Thoracic aorta (tissue), 2 donors: ENCODE measurements around the gene GRID2IP. TPM values are rescaled to one million over a fixed set of nuclear protein-coding genes. Genes with fewer than 3 reads are reported as not detected.

Experiments used
- ATAC-seq: fragments of 150-250 bp; one replicate; pipeline ENCODE4 v1.8.0; 2017; ENCODE audit warnings: low read depth; ENCODE audit not compliant: insufficient number of reproducible peaks, low FRiP score
- DNase-seq: peaks from one replicate; pipeline ENCODE4 v3.0.0-alpha.2; 2020; ENCODE audit warnings: low spot score
- H3K27ac ChIP-seq, 2 donors: fragments of 200-600 bp; sonication (generic); 1 replicate in 1 of 2; 2 replicates in 1 of 2; pipeline ENCODE4 v1.5.1; 2016; ENCODE audit warnings: mild to moderate bottlenecking in 2 of 2, moderate library complexity in 2 of 2
- H3K27me3 ChIP-seq: fragments of 200-600 bp; sonication (generic); replicated peaks from 2 replicates; pipeline ENCODE4 v1.6.0; 2016; ENCODE audit warnings: mild to moderate bottlenecking; ENCODE audit not compliant: insufficient read depth
- H3K36me3 ChIP-seq: fragments of 200-600 bp; sonication (generic); one replicate; pipeline ENCODE4 v1.5.1; 2016
- H3K4me1 ChIP-seq, 2 donors: fragments of 200-600 bp; sonication (generic); 1 replicate in 1 of 2; 2 replicates in 1 of 2; pipeline versions ENCODE4 v1.5.1 to v1.6.0; 2016; ENCODE audit warnings: low read depth in 2 of 2, mild to moderate bottlenecking in 1 of 2; ENCODE audit not compliant: control insufficient read depth in 1 of 2
- H3K4me3 ChIP-seq: fragments of 200-600 bp; sonication (generic); 2 replicates; pipeline ENCODE4 v1.5.1; 2016; ENCODE audit warnings: mild to moderate bottlenecking
- H3K9me3 ChIP-seq: fragments of 200-600 bp; sonication (generic); 2 replicates; pipeline ENCODE4 v1.5.1; 2016
- CTCF ChIP-seq: fragments of 200-600 bp; sonication (generic); IDR thresholded peaks from one replicate; pipeline ENCODE4 v1.5.1; 2019; ENCODE audit warnings: antibody characterized with exemption
- total RNA-seq, 2 donors: library from RNA; depleted of rRNA; stranded (reverse); fragments of >200 nt; gene quantifications; one replicate each; pipeline versions ENCODE4 v1.1.0 to v1.2.3, GENCODE V29; 2016

GRID2IP gene
- total RNA-seq, 2 donors from 2014 or later, result 0.14 to 0.35 TPM

DNA sequence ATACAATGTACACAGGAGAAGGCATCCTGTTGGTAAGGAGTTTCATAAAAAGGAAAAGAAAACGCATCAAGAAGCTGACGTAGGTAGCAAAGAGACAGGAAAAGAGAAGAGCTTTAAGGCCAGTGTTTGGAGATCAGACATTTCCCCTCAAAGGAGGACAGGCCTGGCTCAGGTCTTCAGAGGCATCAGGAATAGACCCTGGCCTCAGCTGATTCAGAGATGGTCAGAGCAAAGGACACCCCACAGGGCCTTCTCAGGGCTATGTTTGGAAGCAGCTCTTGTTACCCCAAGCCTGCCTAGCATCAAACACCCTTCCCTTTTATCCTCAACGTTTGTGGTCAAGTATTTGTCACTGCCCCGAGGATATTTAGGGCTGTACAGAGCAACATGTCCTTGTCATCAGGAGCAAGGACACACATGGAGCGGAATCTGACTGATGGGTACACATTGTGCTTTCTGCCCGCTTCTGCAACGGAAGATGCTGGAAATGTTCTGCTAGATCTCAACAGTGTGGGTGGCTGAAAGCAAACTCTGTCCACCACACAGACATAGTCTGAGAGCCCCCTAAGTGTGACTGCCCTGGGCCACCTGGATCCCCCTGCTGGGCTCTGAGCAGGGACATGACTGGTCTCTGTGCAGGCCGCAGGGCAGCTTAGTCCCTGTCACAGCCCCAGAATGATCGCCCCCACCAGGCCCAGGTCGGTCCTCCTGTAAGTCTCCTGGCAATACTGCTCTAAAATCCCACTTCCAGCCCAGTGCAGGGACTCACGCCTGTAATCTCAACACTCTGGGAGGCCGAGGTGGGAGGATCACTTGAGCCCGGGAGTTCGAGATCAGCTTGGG lies 25.0 kb upstream of the GRID2IP start:
- H3K4me1 ChIP-seq, result peaks cover 4 to 15% of the 10 kb centered on the region in 2 donors
- no peak for ATAC-seq
- H3K27ac ChIP-seq, result no peak overlapping the region

DNA sequence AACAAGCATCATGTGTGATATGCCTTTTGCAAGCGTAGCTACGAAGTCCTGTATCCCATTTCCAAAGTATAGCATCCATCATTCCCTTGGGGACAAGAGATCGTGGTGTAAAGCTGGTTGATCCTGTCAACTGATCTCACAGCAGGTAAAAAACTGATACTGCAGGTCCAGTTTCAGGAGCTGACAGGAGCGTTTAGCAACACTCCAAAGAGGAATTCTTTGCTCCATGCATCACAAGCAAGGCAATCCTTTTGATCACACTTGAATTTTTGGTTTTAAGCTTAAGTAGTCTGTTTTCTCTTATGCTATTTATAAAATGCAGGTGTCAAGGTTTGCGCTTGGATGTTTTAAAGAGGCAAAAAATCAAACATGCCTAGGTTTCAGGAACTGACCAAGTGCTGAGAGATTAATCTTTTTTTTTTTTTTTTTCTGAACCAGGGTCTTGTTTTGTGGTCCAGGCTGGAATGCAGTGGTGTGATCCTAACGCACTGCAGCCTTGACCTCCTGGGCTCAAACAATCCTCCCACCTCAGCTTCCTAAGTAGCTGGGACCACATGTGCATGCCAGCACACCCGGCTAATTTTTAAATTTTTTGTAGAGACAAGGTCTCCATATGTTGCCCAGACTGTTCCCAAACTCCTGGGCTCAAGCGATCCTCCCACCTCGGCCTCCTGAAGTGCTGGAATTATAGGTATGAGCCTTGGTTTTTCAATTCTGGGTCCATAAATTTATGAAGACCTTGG lies 24.2 kb upstream of the GRID2IP start:
- Histone ChIP-seq H3K9me3 (no peaks in the 10 kb centered on the region), H3K4me3 (no peak overlapping the region), H3K27me3 (no peaks in the 10 kb centered on the region), H3K36me3 (no peaks in the 10 kb centered on the region), H3K27ac (no peak overlapping the region), H3K4me1 (peaks cover 4 to 15% of the 10 kb centered on the region in 2 donors)
- DNase-seq (no peak), ATAC-seq (no peak)
- no peak for TF ChIP-seq CTCF

More for the DNA sequence above, 25.0 kb upstream of the GRID2IP start:
- Histone ChIP-seq H3K36me3 (no peaks in the 10 kb centered on the region), H3K9me3 (no peaks in the 10 kb centered on the region), H3K27me3 (no peaks in the 10 kb centered on the region), H3K4me3 (peak overlapping the region; percentile 92)
- no peak for DNase-seq
- TF ChIP-seq CTCF, result no peak

- H3K4me3 ChIP-seq, result no peak overlapping the region
- no peak for DNase-seq
- no peaks in the 10 kb centered on the region for H3K27me3 ChIP-seq
- no peaks in the 10 kb centered on the region for H3K9me3 ChIP-seq
- peaks cover 0 to 3% of the 10 kb centered on the region in 2 donors for H3K4me1 ChIP-seq
- H3K36me3 ChIP-seq, result no peaks in the 10 kb centered on the region
- no peak for ATAC-seq
- TF ChIP-seq CTCF, result no peak
- H3K27ac ChIP-seq, result no peak overlapping the region
Observed at GRCh38 chr7:6571160-6571779, 20.0 kb upstream of the GRID2IP start.

DNA sequence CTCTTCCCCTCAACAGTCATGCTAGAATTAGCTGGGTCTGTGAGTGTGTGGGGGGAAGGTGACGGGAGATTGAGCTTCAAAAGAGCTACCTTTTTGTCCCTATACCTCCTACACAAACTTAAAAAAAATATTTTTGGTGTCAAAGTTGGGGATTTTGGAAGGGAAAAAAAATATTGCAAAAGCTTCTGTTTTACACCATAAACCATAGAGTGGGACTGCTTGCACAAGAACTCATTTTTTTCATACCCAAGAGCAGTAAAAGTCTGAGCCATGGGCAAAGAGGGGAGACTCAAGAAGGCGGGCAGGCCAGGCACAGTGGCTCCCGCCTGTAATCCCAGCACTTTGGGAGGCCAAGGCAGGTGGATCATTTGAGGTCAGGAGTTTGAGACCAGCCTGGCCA lies 16.6 kb upstream of the GRID2IP start:
- H3K4me1 ChIP-seq, result peaks cover 0 to 13% of the 10 kb centered on the region in 2 donors
- H3K27ac ChIP-seq, result no peak overlapping the region
- H3K27me3 ChIP-seq, result no peaks in the 10 kb centered on the region
- no peak for TF ChIP-seq CTCF
- no peaks in the 10 kb centered on the region for H3K9me3 ChIP-seq
- no peak overlapping the region for H3K4me3 ChIP-seq
- H3K36me3 ChIP-seq, result no peaks in the 10 kb centered on the region
- ATAC-seq (no peak), DNase-seq (no peak)

DNA sequence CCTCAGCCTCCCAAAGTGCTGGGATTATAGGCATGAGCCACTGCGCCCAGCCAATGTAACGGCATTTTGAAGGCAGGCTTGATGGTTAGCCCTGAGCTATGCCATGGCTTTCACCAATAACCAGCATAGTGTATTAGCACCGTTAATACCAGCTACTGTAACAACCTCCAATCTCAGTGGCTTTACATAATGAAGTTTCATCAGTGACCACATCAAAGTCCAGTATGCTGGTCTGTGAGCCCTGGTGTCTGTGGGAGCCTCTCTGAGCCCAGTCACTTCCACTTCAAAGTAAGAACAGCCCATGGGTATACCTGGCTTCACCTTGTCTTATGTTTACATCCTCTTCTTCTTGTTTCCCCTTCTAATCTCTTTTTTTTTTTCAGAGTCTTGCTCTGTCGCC lies 14.4 kb upstream of the GRID2IP start:
- Histone ChIP-seq H3K36me3 (no peaks in the 10 kb centered on the region), H3K9me3 (no peaks in the 10 kb centered on the region), H3K27me3 (no peaks in the 10 kb centered on the region), H3K27ac (no peak overlapping the region), H3K4me1 (peaks cover 0 to 13% of the 10 kb centered on the region in 2 donors), H3K4me3 (no peak overlapping the region)
- DNase-seq (no peak), ATAC-seq (no peak)
- no peak for TF ChIP-seq CTCF
